GM19240 (cell line): ENCODE data around the gene RNASE3.
"Not testable (repeated sequence)": the region's sequence is repeated elsewhere in the genome, so short reads cannot be mapped to it uniquely, and the experiment has no call there.

Experiments
- DNase-seq: peaks from one replicate; pipeline ENCODE4 v3.0.0; 2011; ENCODE audit warnings: low spot score; ENCODE audit not compliant: insufficient read length

The RNASE3 gene

DNA sequence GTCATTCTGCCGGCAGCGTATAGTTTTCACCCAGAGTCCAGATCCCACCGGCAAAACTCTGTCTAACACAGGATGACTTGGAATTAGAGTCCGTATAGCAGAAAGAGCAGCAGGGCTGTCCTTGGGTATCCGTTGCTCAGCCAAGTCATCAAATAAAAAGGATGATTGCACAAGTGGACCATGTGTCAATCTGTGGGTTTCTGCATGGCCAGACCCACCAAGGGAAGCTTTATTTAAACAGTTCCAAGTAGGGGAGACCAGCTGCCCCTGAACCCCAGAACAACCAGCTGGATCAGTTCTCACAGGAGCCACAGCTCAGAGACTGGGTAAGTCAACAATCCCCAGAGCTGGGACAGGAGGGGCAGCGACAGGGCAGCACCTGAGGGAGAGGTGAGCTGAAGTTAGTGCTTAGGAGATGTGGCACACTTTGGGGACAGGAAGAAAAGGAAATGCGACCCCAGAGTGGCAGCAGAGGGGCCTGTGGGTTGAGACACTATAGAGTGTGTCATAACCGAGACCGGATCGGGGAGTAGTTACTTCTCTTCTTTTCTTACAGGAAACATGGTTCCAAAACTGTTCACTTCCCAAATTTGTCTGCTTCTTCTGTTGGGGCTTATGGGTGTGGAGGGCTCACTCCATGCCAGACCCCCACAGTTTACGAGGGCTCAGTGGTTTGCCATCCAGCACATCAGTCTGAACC lies at the start of gene RNASE3:
RNASE3 (plus strand) TSS at position 260 of the 700 bp plus-strand sequence; CDS start at position 562, 302 bp downstream.
- not testable (repeated sequence) for DNase-seq

DNA sequence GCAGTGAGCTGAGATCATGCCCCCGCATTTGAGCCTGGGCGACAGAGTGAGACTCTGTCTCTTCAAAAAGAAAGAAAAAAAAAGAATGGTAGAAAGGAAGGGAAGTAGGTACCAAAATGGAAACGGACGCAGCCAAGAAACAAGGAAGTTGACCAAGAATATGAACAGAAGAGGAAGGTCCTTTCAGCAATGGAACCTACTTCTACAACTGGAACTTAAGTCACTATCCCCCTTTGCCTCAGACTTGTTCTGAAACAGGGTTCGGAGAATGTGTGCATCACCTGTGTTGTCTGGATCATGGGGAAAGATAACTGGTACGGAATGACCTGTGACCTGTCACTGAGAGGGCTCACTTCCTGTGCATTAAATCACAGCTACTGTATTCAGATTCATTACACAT lies 44.6 kb upstream of the RNASE3 start:
- no peak for DNase-seq

DNA sequence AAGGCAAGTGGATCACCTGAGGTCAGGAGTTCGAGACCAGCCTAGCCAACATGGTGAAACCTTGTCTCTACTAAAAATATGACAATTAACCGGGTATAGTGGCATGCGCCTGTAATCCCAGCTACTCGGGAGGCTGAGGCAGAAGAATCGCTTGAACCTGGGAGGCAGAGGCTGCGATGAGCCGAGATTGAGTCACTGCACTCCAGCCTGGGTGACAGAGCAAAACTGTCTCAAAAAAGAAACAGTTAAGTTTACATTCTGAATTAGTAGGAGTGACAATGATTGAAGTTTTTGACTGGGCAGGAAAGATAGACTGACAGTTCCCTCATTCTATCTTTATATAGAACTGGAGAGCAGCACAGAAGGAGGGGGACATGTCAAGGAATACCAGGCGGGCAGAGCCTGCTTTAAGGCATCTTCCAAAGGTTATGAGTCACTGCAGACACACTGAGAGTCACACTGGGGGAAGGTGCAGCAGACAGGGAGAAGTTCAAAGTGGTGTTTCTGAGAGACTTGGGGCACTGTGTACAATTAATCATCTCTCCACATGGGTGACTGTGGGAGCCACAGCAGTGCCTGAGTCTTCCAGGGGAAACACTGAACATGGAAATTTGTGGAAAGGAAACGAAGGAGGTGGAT lies 42.8 kb upstream of the RNASE3 start:
- no peak for DNase-seq

DNA sequence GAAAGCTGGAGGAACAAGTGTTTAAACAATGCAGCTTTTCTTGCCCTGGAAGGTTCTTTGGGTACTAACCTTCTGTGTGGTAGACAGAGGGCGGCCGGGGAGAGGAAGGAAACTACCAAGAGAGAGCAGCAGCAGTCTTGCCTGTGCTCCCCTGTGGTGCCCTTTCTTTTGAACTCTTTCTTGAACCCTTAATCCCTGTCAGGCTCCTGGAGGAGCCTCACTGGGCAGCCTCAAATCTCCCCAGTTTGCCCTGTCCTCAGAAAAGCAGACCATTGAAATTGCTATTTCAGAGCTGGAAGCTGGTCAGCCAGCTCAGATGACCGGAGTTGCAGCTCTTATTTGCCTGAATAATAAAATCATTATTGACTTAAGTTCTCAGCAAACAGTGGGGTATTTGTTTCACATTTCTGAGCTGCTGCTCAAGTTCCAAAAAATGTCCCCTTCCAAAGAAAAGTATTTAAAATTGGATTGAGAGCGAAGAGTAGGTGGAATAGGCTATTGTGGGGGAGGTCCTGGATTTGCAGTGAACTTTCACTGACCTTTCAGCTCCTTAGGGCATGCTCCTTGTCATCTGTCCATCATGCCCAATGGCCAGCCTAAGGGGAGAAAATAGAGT lies 42.1 kb upstream of the RNASE3 start:
- DNase-seq, result no peak

DNA sequence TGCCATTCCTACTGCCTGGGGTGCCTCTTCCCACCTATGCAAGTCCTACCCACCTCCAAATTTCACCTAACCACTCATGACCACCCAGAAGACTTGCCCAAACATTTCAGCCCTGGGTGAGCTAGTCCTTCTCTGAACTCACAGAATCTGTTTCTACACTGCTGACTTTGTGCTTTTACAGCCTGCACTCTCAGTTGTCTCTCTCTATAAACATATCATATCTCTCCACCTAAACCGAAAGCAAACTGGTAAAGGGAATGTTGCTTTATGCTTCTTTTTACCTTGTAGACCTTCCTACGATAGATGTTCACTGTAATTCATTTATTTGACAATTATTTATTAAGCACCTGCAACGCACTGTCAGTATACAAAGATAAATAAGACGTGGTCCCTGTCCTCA lies 38.1 kb upstream of the RNASE3 start:
- no peak for DNase-seq

DNA sequence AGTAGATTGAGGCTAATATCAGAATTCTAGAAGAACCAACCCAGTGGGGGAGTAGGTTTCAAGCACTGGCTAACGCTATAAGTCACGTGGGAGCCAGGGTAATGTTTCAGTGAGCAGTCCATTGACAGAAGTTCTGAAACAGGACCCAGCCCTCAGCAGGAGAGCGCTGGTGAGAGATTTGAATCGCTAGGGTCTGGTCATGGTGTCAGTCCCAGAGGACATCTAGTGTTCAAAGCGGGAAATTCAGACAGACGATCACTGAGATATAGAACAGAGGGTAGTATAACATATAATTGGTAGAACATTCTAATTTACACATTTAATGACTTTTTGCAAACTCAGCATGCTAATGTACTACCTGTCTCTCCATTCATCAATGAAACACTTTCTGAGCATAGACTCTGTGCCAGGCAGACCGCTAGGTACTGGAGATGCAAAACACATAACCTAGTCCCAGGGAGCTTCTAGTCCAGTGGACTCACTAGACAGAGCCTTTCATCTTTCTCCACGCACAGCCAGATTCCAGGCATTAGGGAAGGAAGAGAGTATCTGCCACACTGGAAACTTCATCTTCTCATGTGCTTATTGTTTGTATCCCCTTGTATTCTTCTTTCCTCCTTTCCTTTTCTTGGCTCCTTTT lies 35.4 kb upstream of the RNASE3 start:
- peak; percentile 67 for DNase-seq

DNA sequence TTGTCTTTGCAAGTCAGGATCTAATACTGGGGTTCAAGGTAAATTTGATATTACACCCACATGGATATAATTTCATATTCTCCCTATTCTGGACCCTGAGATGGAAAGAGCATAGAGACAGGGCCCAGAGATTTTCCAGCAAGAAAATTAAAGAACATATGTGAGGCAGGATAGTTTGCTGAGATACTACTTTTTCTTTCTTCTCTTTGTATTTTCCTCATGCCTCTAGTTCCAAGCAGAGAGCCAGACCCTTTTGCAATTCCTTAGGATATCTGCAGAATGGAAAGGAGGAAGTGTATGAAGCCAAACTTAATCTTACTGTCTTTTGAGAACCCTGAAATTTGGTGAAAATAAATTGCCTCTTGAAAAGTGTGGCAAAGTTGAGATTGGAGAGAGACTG lies 34.0 kb upstream of the RNASE3 start:
- no peak for DNase-seq

DNA sequence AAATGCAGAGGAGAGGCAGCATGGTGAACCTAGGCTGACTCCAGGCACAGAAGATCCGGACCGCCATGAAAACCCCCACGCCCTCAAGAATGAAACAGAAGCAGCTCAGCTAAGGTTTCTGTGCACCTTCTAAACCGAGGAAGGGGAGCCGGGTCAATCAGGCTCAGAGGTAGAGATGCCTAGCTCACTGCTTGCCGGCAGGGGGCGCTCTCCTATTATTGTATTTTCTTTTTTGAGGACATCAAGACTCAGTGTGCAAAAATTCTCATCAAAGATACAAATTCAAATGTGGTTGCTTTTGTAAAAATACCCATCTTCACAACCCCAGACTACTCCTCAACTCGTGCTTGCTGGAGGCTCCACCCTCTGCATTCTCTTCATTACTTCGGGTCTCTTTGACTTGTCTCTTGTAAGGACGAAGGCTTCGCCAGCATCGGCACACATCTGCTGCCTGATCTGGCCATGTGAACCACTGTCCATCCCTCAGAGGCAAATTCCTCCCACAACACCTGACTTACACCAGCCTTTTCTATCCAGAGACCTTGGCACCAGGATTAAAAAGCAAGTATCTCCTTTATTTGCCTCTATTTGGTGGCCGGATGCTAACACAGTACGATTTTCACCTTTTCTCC lies 33.4 kb upstream of the RNASE3 start:
- peak; percentile 46 for DNase-seq

DNA sequence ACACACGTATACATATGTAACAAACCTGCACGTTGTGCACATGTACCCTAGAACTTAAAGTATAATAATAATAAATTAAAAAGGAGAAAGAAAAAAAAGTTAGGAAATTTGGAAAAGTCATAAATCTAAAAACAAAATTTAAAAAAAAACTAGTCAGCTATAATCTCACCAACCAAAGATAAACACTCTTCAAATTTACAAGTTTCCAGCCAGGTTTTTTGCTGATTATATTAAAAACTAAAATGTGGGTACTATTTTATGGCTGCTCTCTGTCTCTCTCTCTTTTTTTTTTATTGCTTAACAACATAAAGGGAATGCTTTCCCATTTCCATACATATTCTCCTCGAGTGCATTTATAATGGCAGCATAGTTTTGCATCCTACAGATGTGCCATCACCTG lies 25.0 kb upstream of the RNASE3 start:
- no peak for DNase-seq

DNA sequence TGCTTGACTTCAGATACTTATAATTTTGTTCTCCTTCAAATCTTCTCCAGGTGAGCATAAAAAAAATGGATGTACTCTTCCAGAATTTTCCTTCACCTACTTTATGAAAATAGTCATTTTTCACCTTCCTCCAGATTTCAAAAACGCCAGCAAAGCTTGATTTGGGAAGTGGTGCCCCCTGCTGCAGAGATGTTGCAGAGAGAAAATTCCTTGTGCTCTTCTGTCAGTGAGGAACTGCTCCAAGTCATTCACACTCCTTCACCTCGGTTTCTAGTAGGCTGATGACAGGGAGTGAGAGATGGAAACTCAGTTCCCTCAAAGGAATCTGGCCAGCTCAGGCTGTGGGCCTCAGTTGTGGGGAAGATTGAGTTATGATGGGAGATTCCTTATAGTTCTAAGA lies 24.2 kb upstream of the RNASE3 start:
- DNase-seq, result no peak

DNA sequence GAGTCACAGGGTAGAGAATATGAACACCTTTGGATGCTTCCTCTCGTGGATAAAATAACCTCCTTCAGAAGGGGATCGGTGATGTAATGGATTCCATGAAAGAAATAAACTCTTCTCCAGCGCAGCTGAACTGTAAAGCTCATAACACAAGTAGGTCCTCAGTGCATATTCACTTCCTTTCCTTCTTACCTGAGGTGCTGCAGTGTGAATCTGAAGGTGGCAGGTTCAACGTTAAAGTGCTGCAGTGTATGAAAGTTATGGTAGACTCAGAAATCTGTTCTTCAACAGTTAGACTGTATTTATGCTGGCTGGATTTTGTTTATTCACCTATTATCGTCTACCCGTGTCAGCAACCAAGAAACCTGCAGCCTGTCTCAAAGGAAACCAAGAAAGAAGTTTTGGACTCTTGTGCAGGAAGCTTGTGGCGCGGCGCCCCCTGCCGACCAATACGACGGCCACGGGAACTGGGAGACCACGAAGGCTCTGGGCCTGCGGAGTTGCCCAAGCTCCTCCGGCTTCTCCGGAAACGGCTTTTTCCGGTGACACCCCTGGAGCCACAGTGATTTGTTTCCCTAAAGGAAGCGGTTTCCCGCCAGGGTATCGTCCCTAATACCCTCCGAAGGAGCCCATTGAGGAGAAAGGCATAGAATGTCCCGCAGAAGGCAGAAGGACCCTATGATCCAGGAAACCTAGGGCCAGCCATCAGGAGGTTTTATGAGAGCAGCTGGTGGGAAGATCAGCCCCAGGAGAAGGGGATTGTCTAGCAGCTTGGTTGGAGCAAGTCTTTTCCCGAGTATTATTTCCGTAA lies 17.6 kb upstream of the RNASE3 start:
- DNase-seq, result peak; percentile 33

DNA sequence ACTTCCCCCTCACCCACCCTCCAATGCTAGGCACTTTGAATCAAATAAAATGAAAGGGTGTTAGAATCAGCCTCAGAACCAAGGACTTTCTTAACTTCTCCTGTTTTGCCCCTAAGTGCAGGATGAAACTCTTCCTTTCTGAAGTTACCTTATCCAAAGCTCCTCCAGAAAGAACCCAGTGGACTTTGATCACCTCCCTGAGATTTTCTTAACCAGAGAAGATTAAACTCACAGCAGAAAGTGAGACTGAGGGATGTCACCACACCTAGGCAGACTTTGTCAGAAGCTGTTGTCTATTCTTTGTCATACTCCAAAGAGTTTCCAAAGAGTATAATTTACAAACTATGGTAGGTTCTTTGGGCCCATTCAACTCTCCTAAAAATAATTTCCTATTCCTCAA lies 14.2 kb upstream of the RNASE3 start:
- no peak for DNase-seq

DNA sequence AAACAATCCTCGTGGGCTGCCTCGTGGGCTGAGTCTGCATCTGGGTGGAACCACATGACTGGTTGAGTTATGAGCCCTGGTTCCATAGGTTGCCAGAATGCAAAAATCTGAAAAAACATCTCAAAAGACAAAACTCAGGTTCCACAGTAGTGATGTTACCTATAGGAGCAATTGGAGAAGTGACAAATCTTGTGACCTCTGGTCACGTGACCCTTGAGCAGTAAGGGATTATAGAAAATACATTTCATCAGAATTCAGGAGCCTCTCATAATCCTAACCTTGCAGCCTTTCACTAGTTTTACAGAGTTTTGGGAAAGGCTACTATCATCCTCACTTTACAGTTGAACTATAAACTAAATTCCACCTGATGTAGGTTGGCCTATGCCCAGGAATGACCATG lies 12.5 kb upstream of the RNASE3 start:
- DNase-seq, result no peak

DNA sequence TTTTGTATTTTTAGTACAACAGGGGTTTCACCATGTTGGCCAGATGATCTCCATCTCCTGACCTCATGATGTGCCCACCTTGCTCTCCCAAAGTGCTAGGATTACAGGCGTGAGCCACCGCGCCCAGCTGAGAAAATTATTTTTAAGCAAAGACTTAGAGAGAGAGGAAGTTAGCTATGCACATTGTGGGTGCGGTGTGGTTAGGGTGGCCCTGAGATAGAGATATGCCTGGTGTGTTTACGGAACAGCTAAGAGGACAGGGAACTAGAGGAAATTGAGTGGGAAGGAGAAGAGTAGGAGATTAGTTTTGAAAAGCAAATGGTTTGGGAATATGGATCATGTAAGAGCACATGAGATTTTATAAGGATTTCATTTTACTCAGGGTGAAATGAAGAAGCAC lies 10.0 kb upstream of the RNASE3 start:
- not testable (repeated sequence) for DNase-seq

DNA sequence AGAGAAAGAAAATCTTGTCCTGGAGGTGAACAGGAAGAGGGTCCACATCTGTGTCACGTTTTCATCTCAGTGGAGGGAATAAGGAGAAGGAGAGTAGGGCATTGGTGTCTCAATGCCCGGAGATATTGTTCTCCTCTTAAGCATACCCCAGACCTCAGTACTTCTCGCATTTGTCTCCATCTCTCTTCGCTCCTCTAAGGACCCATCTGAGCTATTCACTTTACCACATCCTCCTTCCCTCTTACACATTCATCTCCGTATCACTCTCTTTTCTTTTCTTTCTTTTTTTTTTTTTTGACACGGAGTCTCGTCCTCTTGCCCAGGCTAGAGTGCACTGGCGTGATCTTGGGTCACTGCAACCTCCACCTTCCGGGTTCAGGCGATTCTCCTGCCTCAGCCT lies 8.4 kb upstream of the RNASE3 start:
- not testable (repeated sequence) for DNase-seq

DNA sequence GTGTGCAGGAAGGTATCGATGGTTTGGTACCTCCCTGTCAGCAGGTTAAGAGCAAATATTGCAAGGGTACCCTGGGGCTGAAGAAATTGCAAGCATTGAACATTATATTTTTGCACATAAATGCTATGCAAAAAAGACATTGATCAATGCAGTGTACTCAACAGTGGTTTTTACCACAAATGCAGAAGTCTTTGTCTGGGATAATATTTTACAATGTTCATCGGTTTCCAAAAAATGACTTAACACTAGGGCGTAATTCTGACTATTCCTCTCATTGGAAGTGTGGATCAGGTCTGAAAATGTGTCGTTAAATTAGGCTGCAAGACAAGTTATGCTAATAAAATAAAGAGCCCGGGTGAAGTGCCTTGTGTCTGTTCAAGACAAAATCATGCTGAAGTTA lies 2.8 kb upstream of the RNASE3 start:
- not testable (repeated sequence) for DNase-seq

DNA sequence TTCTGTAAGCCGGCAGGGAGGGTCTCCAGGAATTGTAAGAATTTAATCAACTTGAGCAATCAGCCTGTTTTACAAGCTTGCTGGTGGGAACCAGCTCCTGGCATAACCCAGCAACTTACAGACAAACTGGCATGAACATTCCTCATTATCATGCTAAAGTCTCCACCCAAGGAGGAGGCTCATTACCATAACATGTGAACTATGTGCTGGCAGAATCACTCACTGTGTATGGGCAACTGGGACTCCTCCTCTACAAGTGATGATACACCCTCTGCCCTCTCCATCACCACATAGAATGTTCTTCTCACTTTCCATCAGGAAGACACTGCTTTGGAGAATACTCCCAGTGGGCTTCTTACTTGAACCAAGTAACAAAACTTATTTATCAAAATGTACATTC lies 4.1 kb downstream of the RNASE3 start:
- DNase-seq, result not testable (repeated sequence)

DNA sequence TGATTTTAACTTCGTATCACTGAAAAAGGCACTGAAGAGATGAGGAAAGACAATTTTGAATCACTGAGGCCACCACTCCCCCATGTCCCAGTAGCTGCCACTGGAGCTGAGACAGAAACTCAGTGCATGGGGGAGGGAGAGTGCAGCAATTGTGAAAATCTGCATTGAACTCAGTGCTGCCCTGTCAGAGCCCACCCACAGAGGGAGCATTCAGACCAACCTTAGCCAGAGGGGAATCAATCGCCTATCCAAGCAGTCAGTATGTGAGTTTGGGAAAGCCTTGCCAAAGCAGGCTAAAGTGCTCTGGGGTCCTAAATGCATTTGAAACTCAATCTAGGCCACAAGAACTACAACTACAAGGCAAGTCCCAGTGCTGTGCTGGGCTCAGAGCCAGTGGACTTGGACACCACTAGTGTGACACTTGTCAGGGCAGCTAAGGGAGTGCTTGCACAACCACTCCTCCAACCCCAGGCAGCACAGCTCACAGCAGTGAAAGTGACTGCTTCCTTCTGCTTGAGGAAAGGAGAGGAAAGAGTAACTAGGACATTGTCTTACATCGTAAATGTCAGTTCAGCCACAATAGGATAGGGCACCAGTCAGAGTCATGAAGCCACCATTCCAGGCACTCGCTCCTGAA lies 13.3 kb downstream of the RNASE3 start:
- no peak for DNase-seq

DNA sequence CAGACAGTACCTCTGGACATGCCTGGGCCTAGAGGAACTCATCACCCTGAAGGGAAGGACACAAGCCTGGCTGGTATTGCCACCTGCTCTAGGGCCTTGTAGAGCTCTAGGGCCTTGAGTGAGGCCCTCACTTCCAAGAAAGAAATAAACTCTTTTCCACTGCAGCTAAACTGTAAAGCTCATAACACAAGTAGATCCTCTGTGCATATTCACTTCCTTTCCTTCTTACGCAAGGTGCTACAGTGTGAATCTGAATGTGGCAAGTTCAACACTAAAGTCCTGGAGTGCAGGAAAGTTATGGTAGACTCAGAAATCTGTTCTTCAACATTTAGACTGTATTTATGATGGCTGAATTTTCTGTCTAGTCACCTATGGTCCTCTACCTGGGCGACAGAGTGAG lies 14.5 kb downstream of the RNASE3 start:
- DNase-seq, result no peak

DNA sequence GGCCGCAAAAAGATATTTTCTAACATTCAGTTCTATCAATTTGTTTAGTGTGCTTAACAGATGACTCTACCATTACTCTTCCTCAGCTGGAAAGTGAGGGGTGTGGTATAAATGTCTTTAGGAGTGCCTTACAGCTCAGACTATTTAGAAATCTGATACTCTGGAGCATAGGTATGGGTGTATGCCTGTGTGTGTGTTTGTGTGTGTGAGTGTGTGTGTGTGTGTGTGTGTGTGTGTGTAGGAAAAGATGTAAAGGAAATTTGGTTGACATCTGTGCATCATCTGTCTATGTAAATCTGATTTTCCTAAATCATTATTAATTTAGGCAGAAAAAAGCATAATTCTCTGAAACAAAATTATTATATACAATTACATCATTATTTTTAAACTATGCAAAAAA lies 16.0 kb downstream of the RNASE3 start:
- DNase-seq, result no peak
